ENCODE measurements around the gene CATSPERZ.

- TF ChIP-seq CTCF (IDR thresholded peaks at IDR 0.05) (no peak), POLR2A (IDR thresholded peaks at IDR 0.05) (no peak), EP300 (IDR thresholded peaks at IDR 0.05) (no peak)
Measured at GRCh38 chr11:64339286-64339685, 39.1 kb downstream of the CATSPERZ start.

Measured in ovary (tissue), 3 donors.